HepG2 (cell line): Measurements from ENCODE around the gene GTF2H4. TPM values are rescaled to one million over a fixed set of nuclear protein-coding genes. Genes with fewer than 3 reads are reported as not detected.

ENCODE experiments used
- CCDC6 ChIP-seq: sonication (generic); formaldehyde crosslinking; IDR thresholded peaks from 2 replicates; pipeline ENCODE4 v1.8.1; 2022; ENCODE audit warnings: mild to moderate bottlenecking, missing genetic modification reagents, moderate library complexity
- CENPT ChIP-seq: sonication (generic); formaldehyde crosslinking; IDR thresholded peaks from 2 replicates; pipeline ENCODE4 v1.8.0; 2022; ENCODE audit warnings: low read depth, mild to moderate bottlenecking, moderate library complexity, missing genetic modification reagents
- CERS6 ChIP-seq: sonication (generic); formaldehyde crosslinking; IDR thresholded peaks from 2 replicates; pipeline ENCODE4 v1.5.0; 2020; ENCODE audit warnings: missing genetic modification reagents
- HNRNPK ChIP-seq: fragments of 200-400 bp; formaldehyde crosslinking; IDR thresholded peaks from 2 replicates; pipeline ENCODE4 v1.6.1; 2018; ENCODE audit warnings: low read length, low read depth, moderate library complexity, mild to moderate bottlenecking; ENCODE audit not compliant: poor library complexity, severe bottlenecking
- HNRNPL ChIP-seq: fragments of 200-400 bp; formaldehyde crosslinking; IDR thresholded peaks from 2 replicates; pipeline ENCODE4 v1.6.1; 2017; ENCODE audit warnings: mild to moderate bottlenecking, low read depth, low read length
- PLSCR1 ChIP-seq: sonication (generic); formaldehyde crosslinking; IDR thresholded peaks from 2 replicates; pipeline ENCODE4 v1.5.0; 2020; ENCODE audit warnings: missing genetic modification reagents, mild to moderate bottlenecking, borderline replicate concordance
- POLR2G ChIP-seq: fragments of 200-400 bp; formaldehyde crosslinking; IDR thresholded peaks from 2 replicates; pipeline ENCODE4 v1.6.1; 2018; ENCODE audit warnings: mild to moderate bottlenecking, low read depth, low read length, moderate library complexity
- RARG ChIP-seq: sonication (generic); formaldehyde crosslinking; IDR thresholded peaks from 2 replicates; pipeline ENCODE4 v1.4.0; 2020; ENCODE audit warnings: low read depth, mild to moderate bottlenecking, missing genetic modification reagents
- SPEN ChIP-seq: sonication (generic); formaldehyde crosslinking; IDR thresholded peaks from 2 replicates; pipeline ENCODE4 v1.5.1; 2020; ENCODE audit warnings: low read depth, mild to moderate bottlenecking, missing genetic modification reagents
- TEAD3 ChIP-seq: optimal IDR thresholded peaks from 2 replicates; pipeline ENCODE3; 2016; ENCODE audit warnings: borderline replicate concordance
- ZFP82 ChIP-seq: sonication (generic); formaldehyde crosslinking; IDR thresholded peaks from 2 replicates; pipeline ENCODE4 v1.5.1; 2020; ENCODE audit warnings: mild to moderate bottlenecking, missing genetic modification reagents, borderline replicate concordance
- ZNF207 ChIP-seq: fragments of 450-650 bp; IDR thresholded peaks from 2 replicates; pipeline ENCODE4 v1.6.1; 2016; ENCODE audit warnings: antibody characterized with exemption, borderline replicate concordance
- ZNF232 ChIP-seq: sonication (generic); formaldehyde crosslinking; IDR thresholded peaks from 2 replicates; pipeline ENCODE4 v1.4.0; 2020; ENCODE audit warnings: missing genetic modification reagents, borderline replicate concordance
- ZNF253 ChIP-seq: sonication (generic); formaldehyde crosslinking; IDR thresholded peaks from 2 replicates; pipeline ENCODE4 v1.8.0; 2022; ENCODE audit warnings: mild to moderate bottlenecking, missing genetic modification reagents, borderline replicate concordance
- ZNF296 ChIP-seq: sonication (generic); formaldehyde crosslinking; conservative IDR thresholded peaks from 2 replicates; pipeline ENCODE4 v1.5.0; 2020; ENCODE audit warnings: mild to moderate bottlenecking, missing genetic modification reagents
- ZNF7 ChIP-seq: IDR thresholded peaks from 2 replicates; pipeline ENCODE4 v1.6.1; 2016; ENCODE audit warnings: missing biosample characterization, missing genetic modification reagents
- ZNF746 ChIP-seq: sonication (generic); formaldehyde crosslinking; IDR thresholded peaks from 2 replicates; pipeline ENCODE4 v1.8.0; 2022; ENCODE audit warnings: mild to moderate bottlenecking, missing genetic modification reagents
- ZNF800 ChIP-seq: sonication (generic); formaldehyde crosslinking; IDR thresholded peaks from 2 replicates; pipeline ENCODE4 v1.4.0; 2020; ENCODE audit warnings: missing genetic modification reagents
- polyA plus RNA-seq, 8 experiments: library from polyadenylated mRNA; depleted of rRNA in 3 of 8; stranded (reverse) in 7 of 8; unstranded in 1 of 8; fragments of >200 nt; fragmentation: Illumina TruSeq in 4 of 8; extraction: Trizol in 4 of 8; gene quantifications; 2 replicates each; pipeline versions ENCODE4 v1.2.1 to v1.2.3, GENCODE V29; 2011 to 2016; ENCODE audit warnings: low read depth in 4 of 8, missing spikeins in 1 of 8, mixed read lengths in 1 of 8; ENCODE audit not compliant: insufficient read depth in 1 of 8
- total RNA-seq, 5 experiments: library from RNA; depleted of rRNA; stranded (reverse); fragments of >200 nt; fragmentation: Illumina TruSeq; extraction: Trizol; gene quantifications; 2 replicates each; pipeline ENCODE4 v1.2.3, GENCODE V29; 2016; ENCODE audit warnings: low read depth in 1 of 5
- TF ChIP-seq, protein P1 (sequence below): fragments of 450-650 bp; IDR thresholded peaks from 2 replicates; pipeline ENCODE4 v1.6.1; 2017; ENCODE audit warnings: mild to moderate bottlenecking
- TF ChIP-seq, protein P2 (sequence below): sonication (generic); formaldehyde crosslinking; IDR thresholded peaks from 2 replicates; pipeline ENCODE4 v1.5.1; 2020; ENCODE audit warnings: mild to moderate bottlenecking, moderate library complexity, missing genetic modification reagents

GTF2H4 gene
- total and polyA plus RNA-seq, 2 of the 13 experiments (the other 11 are each of a cell fraction or from before 2014, with no cell fraction given) = 15.9 to 49.3 TPM

- TF ChIP-seq ZNF746 (CRISPR knock-in tag) (no peak), HNRNPK (peak; percentile 74), ZNF800 (CRISPR knock-in tag) (peak; percentile 75), CCDC6 (CRISPR knock-in tag) (no peak), POLR2G (peak; percentile 7; the same call in 1 of the 2 replicates), SPEN (CRISPR knock-in tag) (peak; percentile 16; the same call in 1 of the 2 replicates), PLSCR1 (no peak), RARG (CRISPR knock-in tag) (no peak), HNRNPL (no peak), CERS6 (CRISPR knock-in tag) (no peak), ZNF253 (CRISPR knock-in tag) (no peak), CENPT (CRISPR knock-in tag) (no peak), ZFP82 (CRISPR knock-in tag) (no peak), ZNF232 (CRISPR knock-in tag) (peak; percentile 66; the same call in 1 of the 2 replicates), ZNF207 (no peak), ZNF296 (0 out of 2 replicates have a peak, but pooled peaks have one; percentile 59), ZNF7 (CRISPR knock-in tag) (no peak), TEAD3 (CRISPR knock-in tag) (no peak)
- TF ChIP-seq, protein P1, sequence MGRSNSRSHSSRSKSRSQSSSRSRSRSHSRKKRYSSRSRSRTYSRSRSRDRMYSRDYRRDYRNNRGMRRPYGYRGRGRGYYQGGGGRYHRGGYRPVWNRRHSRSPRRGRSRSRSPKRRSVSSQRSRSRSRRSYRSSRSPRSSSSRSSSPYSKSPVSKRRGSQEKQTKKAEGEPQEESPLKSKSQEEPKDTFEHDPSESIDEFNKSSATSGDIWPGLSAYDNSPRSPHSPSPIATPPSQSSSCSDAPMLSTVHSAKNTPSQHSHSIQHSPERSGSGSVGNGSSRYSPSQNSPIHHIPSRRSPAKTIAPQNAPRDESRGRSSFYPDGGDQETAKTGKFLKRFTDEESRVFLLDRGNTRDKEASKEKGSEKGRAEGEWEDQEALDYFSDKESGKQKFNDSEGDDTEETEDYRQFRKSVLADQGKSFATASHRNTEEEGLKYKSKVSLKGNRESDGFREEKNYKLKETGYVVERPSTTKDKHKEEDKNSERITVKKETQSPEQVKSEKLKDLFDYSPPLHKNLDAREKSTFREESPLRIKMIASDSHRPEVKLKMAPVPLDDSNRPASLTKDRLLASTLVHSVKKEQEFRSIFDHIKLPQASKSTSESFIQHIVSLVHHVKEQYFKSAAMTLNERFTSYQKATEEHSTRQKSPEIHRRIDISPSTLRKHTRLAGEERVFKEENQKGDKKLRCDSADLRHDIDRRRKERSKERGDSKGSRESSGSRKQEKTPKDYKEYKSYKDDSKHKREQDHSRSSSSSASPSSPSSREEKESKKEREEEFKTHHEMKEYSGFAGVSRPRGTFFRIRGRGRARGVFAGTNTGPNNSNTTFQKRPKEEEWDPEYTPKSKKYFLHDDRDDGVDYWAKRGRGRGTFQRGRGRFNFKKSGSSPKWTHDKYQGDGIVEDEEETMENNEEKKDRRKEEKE = no peak
- TF ChIP-seq, protein P2, sequence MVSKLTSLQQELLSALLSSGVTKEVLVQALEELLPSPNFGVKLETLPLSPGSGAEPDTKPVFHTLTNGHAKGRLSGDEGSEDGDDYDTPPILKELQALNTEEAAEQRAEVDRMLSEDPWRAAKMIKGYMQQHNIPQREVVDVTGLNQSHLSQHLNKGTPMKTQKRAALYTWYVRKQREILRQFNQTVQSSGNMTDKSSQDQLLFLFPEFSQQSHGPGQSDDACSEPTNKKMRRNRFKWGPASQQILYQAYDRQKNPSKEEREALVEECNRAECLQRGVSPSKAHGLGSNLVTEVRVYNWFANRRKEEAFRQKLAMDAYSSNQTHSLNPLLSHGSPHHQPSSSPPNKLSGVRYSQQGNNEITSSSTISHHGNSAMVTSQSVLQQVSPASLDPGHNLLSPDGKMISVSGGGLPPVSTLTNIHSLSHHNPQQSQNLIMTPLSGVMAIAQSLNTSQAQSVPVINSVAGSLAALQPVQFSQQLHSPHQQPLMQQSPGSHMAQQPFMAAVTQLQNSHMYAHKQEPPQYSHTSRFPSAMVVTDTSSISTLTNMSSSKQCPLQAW (CRISPR knock-in tag) = no peak
Observed at GRCh38 chr6:30883685-30884520, 24.1 kb upstream of the GTF2H4 start, which contains the start of gene DDR1 (continued).
